ENCODE results near the gene EIF2B1.

- no peak for TF ChIP-seq ZNF623 (tag by site-specific recombination; IDR thresholded peaks at IDR 0.05)
- no peak for TF ChIP-seq MYNN (tag by site-specific recombination; IDR thresholded peaks at IDR 0.05; ENCODE audit: borderline replicate concordance)
- TF ChIP-seq ZNF211 (tag by site-specific recombination; IDR thresholded peaks at IDR 0.05; ENCODE audit: low read depth), result no peak
- TF ChIP-seq ZNF792 (tag by site-specific recombination; IDR thresholded peaks at IDR 0.05), result no peak
- TF ChIP-seq ZNF501 (tag by site-specific recombination; IDR thresholded peaks at IDR 0.05), result no peak
- TF ChIP-seq ATF2 (tag by site-specific recombination; IDR thresholded peaks at IDR 0.05; ENCODE audit: low read depth), result no peak
- no peak for TF ChIP-seq CTCF (tag by site-specific recombination; IDR thresholded peaks at IDR 0.05)
- no peak for TF ChIP-seq ZEB2 (tag by site-specific recombination; IDR thresholded peaks at IDR 0.05)
- TF ChIP-seq REST (tag by site-specific recombination; IDR thresholded peaks at IDR 0.05), result no peak
- TF ChIP-seq ZNF292 (tag by site-specific recombination; IDR thresholded peaks at IDR 0.05; ENCODE audit: borderline replicate concordance, low read depth), result no peak
- no peak for TF ChIP-seq ZNF398 (tag by site-specific recombination; IDR thresholded peaks at IDR 0.05)
Measured at GRCh38 chr12:123617580-123617979, 15.9 kb downstream of the EIF2B1 start.
